Hepatocyte (in vitro differentiated cells): ENCODE data around the gene CDRT4. TPM values are rescaled to one million over a fixed set of nuclear protein-coding genes. Genes with fewer than 3 reads are reported as not detected.
A peak's percentile ranks its signal among the peaks of the same experiment; 100 is the strongest.
"Not testable (repeated sequence)": the region's sequence is repeated elsewhere in the genome, so short reads cannot be mapped to it uniquely, and the experiment has no call there.

ENCODE experiments used
- DNase-seq: peaks from one replicate; pipeline ENCODE4 v3.0.0-alpha.2; 2016; ENCODE audit warnings: low spot score
- H2AFZ ChIP-seq: fragments of 200-600 bp; sonication (generic); 2 replicates; pipeline ENCODE4 v1.6.0; 2016; ENCODE audit warnings: antibody characterized with exemption, mild to moderate bottlenecking
- H3K27ac ChIP-seq: fragments of 200-600 bp; sonication (generic); 2 replicates; pipeline ENCODE4 v1.5.1; 2016; ENCODE audit warnings: mild to moderate bottlenecking
- H3K27me3 ChIP-seq: fragments of 200-600 bp; sonication (generic); 2 replicates; pipeline ENCODE4 v1.6.1; 2016
- H3K36me3 ChIP-seq: fragments of 200-600 bp; sonication (generic); replicated peaks from 2 replicates; pipeline ENCODE4 v1.5.1; 2016; ENCODE audit warnings: low read depth; ENCODE audit not compliant: insufficient read depth
- H3K4me1 ChIP-seq: fragments of 200-600 bp; sonication (generic); 2 replicates; pipeline ENCODE4 v1.5.1; 2016; ENCODE audit warnings: mild to moderate bottlenecking, moderate library complexity; ENCODE audit not compliant: insufficient read depth
- H3K4me2 ChIP-seq: fragments of 200-600 bp; sonication (generic); 2 replicates; pipeline ENCODE4 v1.6.0; 2016
- H3K4me3 ChIP-seq: fragments of 200-600 bp; sonication (generic); 2 replicates; pipeline ENCODE4 v1.5.1; 2016; ENCODE audit warnings: mild to moderate bottlenecking
- H3K79me2 ChIP-seq: fragments of 200-600 bp; sonication (generic); 2 replicates; pipeline ENCODE4 v1.6.0; 2017; ENCODE audit warnings: mild to moderate bottlenecking
- H3K9me2 ChIP-seq: fragments of 200-600 bp; sonication (generic); replicated peaks from 2 replicates; pipeline ENCODE4 v1.6.0; 2017; ENCODE audit warnings: mild to moderate bottlenecking; ENCODE audit not compliant: insufficient read depth
- H3K9me3 ChIP-seq: fragments of 200-600 bp; sonication (generic); 2 replicates; pipeline ENCODE4 v1.5.1; 2016; ENCODE audit warnings: low read depth, mild to moderate bottlenecking
- H4K20me1 ChIP-seq: fragments of 200-600 bp; sonication (generic); 2 replicates; pipeline ENCODE4 v1.6.0; 2016; ENCODE audit warnings: mild to moderate bottlenecking; ENCODE audit not compliant: insufficient read depth, poor library complexity, severe bottlenecking
- CTCF ChIP-seq: fragments of 200-600 bp; sonication (generic); IDR thresholded peaks from 2 replicates; pipeline ENCODE4 v1.5.1; 2016; ENCODE audit warnings: antibody characterized with exemption, mild to moderate bottlenecking; ENCODE audit not compliant: poor library complexity
- EZH2 ChIP-seq: fragments of 200-600 bp; sonication (generic); IDR thresholded peaks from 2 replicates; pipeline ENCODE4 v1.6.1; 2016; ENCODE audit warnings: antibody characterized with exemption, mild to moderate bottlenecking, borderline replicate concordance
- EZH2phosphoT487 ChIP-seq: fragments of 200-600 bp; sonication (generic); IDR thresholded peaks from one replicate; pipeline ENCODE4 v1.6.1; 2018; ENCODE audit warnings: antibody characterized with exemption, mild to moderate bottlenecking, low read depth, moderate library complexity; ENCODE audit not compliant: unreplicated experiment, severe bottlenecking
- WGBS: methylation state at CpG from one replicate; pipeline ENCODE4 v1.1.6; 2016; ENCODE audit warnings: low lambda C conversion rate; ENCODE audit errors: missing lambda C conversion rate; 5-methylcytosine and 5-hydroxymethylcytosine counted together
- polyA plus RNA-seq: library from polyadenylated mRNA; unstranded; fragments of >200 nt; fragmentation: Nextera tagmentation; extraction: Ambion mirVana; gene quantifications from 2 replicates; pipeline ENCODE4 v1.2.1, GENCODE V29; 2016
- total RNA-seq: library from RNA; depleted of rRNA; stranded (reverse); fragments of >200 nt; gene quantifications from 2 replicates; pipeline ENCODE4 v1.2.3, GENCODE V29; 2014

The CDRT4 gene
- total and polyA plus RNA-seq, 2 experiments from 2014 or later, result 2.7 to 9.6 TPM

DNA sequence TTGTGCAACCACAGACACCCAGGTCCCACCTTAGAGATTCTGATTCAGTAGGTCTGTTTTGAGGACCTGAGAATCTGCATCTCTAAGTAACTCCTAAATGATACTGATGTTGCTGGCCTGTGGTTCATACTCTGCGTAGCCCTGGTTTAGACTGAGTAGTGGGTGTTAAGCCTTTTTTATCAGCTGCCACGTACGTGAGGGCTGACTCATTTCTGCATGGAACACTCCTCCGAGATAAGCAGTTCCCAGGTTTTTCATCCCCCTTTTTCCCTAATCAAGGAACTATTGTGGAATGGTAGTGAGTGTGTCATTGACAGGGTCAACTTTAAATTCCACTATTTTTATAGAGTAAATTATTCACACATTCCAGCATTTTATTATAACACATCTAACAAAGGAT is 26.1 kb downstream of the CDRT4 start:
- H3K27ac ChIP-seq, result peak overlapping the region; percentile 62
- no peak overlapping the region for H3K4me3 ChIP-seq
- no peak overlapping the region for H2AFZ ChIP-seq
- no peaks in the 10 kb centered on the region for H3K9me3 ChIP-seq
- no peaks in the 10 kb centered on the region for H3K9me2 ChIP-seq
- no peaks in the 10 kb centered on the region for H3K79me2 ChIP-seq
- no peak for TF ChIP-seq CTCF
- no peak for TF ChIP-seq EZH2
- no peak for TF ChIP-seq EZH2phosphoT487
- H3K36me3 ChIP-seq, result no peaks in the 10 kb centered on the region
- H3K4me2 ChIP-seq, result no peak overlapping the region
- H4K20me1 ChIP-seq, result no peaks in the 10 kb centered on the region
- H3K4me1 ChIP-seq, result peaks cover 22% of the 10 kb centered on the region
- 47% methylated on average over 4 of the region's 4 CpGs for WGBS
- H3K27me3 ChIP-seq, result no peaks in the 10 kb centered on the region
- peak; percentile 51 for DNase-seq

- H3K27ac ChIP-seq, result peak overlapping the region; percentile 62
- H3K79me2 ChIP-seq, result no peaks in the 10 kb centered on the region
- no peak overlapping the region for H2AFZ ChIP-seq
- no peaks in the 10 kb centered on the region for H4K20me1 ChIP-seq
- no peak overlapping the region for H3K4me2 ChIP-seq
- no peak overlapping the region for H3K4me3 ChIP-seq
- H3K36me3 ChIP-seq, result no peaks in the 10 kb centered on the region
- H3K27me3 ChIP-seq, result no peaks in the 10 kb centered on the region
- no peaks in the 10 kb centered on the region for H3K9me3 ChIP-seq
- DNase-seq, result no peak
- TF ChIP-seq EZH2phosphoT487, result no peak
- TF ChIP-seq CTCF, result no peak
- TF ChIP-seq EZH2, result no peak
- H3K4me1 ChIP-seq, result peaks cover 28% of the 10 kb centered on the region
- 71% methylated on average over 3 of the region's 3 CpGs for WGBS
- H3K9me2 ChIP-seq, result no peaks in the 10 kb centered on the region
Measured at GRCh38 chr17:15440347-15440746, 27.1 kb downstream of the CDRT4 start.

DNA sequence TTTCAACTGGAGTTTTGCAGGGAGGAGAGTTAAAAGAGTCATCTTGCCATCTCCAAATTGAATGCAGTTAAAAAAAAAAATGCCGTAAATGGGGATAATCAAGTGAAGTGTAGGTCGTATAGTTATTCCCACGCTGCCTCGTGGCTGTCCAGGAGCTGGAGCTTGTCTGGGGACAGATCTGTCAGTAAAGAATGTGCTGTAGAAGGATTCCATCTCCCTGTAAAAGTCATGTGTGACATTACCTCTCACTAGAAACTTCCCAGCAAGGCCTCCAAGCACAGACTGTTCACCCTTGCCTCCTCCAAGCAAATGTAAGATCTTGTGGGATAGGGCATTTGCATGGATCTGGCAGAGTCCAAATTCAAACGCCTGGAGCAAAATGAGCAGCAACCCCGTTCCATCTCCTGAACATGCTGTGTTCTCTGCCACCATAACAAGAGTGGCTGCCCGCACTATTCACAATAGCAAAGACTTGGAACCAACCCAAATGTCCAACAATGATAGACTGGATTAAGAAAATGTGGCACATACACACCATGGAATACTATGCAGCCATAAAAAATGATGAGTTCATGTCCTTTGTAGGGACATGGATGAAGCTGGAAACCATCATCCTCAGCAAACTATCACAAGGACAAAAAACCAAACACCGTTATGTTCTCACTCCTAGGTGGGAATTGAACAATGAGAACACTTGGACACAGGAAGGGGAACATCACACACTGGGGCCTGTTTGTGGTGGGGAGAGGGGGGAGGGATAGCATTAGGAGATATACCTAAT is 28.0 kb downstream of the CDRT4 start:
- H3K4me3 ChIP-seq, H3K9me2 ChIP-seq, H3K27me3 ChIP-seq, H4K20me1 ChIP-seq, H3K36me3 ChIP-seq, H2AFZ ChIP-seq, H3K4me2 ChIP-seq, H3K9me3 ChIP-seq, H3K79me2 ChIP-seq, DNase-seq: not testable (repeated sequence)
- WGBS, result 56% methylated on average over 8 of the region's 8 CpGs
- peaks cover 35% of the 10 kb centered on the region for H3K4me1 ChIP-seq
- peak overlapping the region; percentile 76 for H3K27ac ChIP-seq

GRCh38 chr17:15438491-15439105 is 28.8 kb downstream of the CDRT4 start:
- WGBS, result 80% methylated on average over 6 of the region's 6 CpGs
- peak overlapping the region; percentile 76 for H3K27ac ChIP-seq
- peaks cover 43% of the 10 kb centered on the region for H3K4me1 ChIP-seq
- no peaks in the 10 kb centered on the region for H3K27me3 ChIP-seq
- H3K36me3 ChIP-seq, result no peaks in the 10 kb centered on the region
- no peak overlapping the region for H3K4me3 ChIP-seq
- no peak for TF ChIP-seq CTCF
- no peak for TF ChIP-seq EZH2
- no peak for TF ChIP-seq EZH2phosphoT487
- H3K9me2 ChIP-seq, result no peaks in the 10 kb centered on the region
- DNase-seq, result no peak
- H3K4me2 ChIP-seq, result no peak overlapping the region
- H3K9me3 ChIP-seq, result no peaks in the 10 kb centered on the region
- H4K20me1 ChIP-seq, result no peaks in the 10 kb centered on the region
- H3K79me2 ChIP-seq, result no peaks in the 10 kb centered on the region
- no peak overlapping the region for H2AFZ ChIP-seq
